T-helper 1 cell (primary cell): ENCODE results near the gene CLDN6.
A peak's percentile ranks its signal among the peaks of the same experiment; 100 is the strongest.

Experiments used
- DNase-seq, 5 donors: peaks; one replicate each; pipeline ENCODE4 v3.0.0-alpha.2; 2012 to 2020

The CLDN6 gene

GRCh38 chr16:3051494-3051893 is 33.5 kb upstream of the CLDN6 start:
- no peak for DNase-seq

- DNase-seq: no peak
Observed at GRCh38 chr16:3051009-3051408, 33.0 kb upstream of the CLDN6 start.

GRCh38 chr16:3050487-3050886 is 32.5 kb upstream of the CLDN6 start:
- no peak for DNase-seq

- no peak for DNase-seq
Observed at GRCh38 chr16:3049921-3050481, 32.0 kb upstream of the CLDN6 start.

- DNase-seq: peak in 1 of 5 donors; percentile 38
Observed at GRCh38 chr16:3047387-3047720, 29.4 kb upstream of the CLDN6 start.

GRCh38 chr16:3046641-3047386 is 28.8 kb upstream of the CLDN6 start:
- peak in 1 of 5 donors; percentile 45 for DNase-seq

- peak in 1 of 5 donors; percentile 39 for DNase-seq
Observed at GRCh38 chr16:3045758-3046640, 28.0 kb upstream of the CLDN6 start, which contains the start of gene MMP25. MMP25 (plus strand) TSS chr16:3046561; CDS start chr16:3046918, 357 bp downstream.

GRCh38 chr16:3044708-3045107 is 26.7 kb upstream of the CLDN6 start:
- DNase-seq: no peak

GRCh38 chr16:3042376-3042775 is 24.4 kb upstream of the CLDN6 start:
- no peak for DNase-seq

- no peak for DNase-seq
Observed at GRCh38 chr16:3038896-3039295, 20.9 kb upstream of the CLDN6 start.

- DNase-seq: no peak
Observed at GRCh38 chr16:3038256-3038655, 20.3 kb upstream of the CLDN6 start.

GRCh38 chr16:3036726-3037315 is 18.8 kb upstream of the CLDN6 start, which contains the start of gene BICDL2:
BICDL2 (minus strand) TSS chr16:3036944; CDS start chr16:3035496, 1,448 bp downstream.
- DNase-seq: no peak

GRCh38 chr16:3035972-3036725 is 18.2 kb upstream of the CLDN6 start:
- DNase-seq: no peak

GRCh38 chr16:3035289-3035971 is 17.4 kb upstream of the CLDN6 start:
- DNase-seq: no peak

- DNase-seq: no peak
Observed at GRCh38 chr16:3032624-3033023, 14.6 kb upstream of the CLDN6 start.

- no peak for DNase-seq
Observed at GRCh38 chr16:3030222-3031212, 12.5 kb upstream of the CLDN6 start.

GRCh38 chr16:3029491-3030221 is 11.7 kb upstream of the CLDN6 start:
- peak in 1 of 5 donors; percentile 69 for DNase-seq

GRCh38 chr16:3028716-3029319 is 10.8 kb upstream of the CLDN6 start:
- no peak for DNase-seq
